Activated T-cell treated with anti-CD3 and anti-CD28 coated beads, Interleukin-2, amount 50 U/mL, for 48 hours (primary cell): ENCODE data around the gene MRPS15.
"Not testable (repeated sequence)": the region's sequence is repeated elsewhere in the genome, so short reads cannot be mapped to it uniquely, and the experiment has no call there.

Experiments
- DNase-seq, 2 experiments: peaks; one replicate each; pipeline ENCODE4 v3.0.0-alpha.2; 2020

The MRPS15 gene

GRCh38 chr1:36463803-36464604 lies at the start of gene MRPS15:
Gene MRPS15 (minus strand): TSS chr1:36464384. CDS start chr1:36464275, 109 bp downstream.
- peak; percentile 98 for DNase-seq

DNA sequence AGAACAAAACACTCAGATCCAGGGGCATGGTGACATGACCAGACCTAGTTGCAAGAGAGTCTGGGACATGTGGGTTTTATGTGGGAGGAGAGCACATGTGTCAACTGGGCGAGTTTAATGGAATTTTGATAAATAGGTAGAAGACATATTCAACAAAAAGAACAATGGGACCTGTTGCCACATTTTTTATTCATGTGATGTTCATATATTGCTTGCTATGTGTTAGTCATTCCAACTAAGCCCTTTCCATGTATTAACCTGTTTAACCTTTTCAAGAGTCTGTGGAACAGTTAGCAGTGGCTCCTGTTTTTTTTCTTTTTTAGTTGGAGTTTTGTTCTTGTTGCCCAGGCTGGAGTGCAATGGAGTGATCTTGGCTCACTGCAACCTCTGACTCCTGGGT lies 48.7 kb upstream of the MRPS15 start:
- no peak for DNase-seq

- no peak for DNase-seq
Observed at GRCh38 chr1:36511804-36512798, 47.9 kb upstream of the MRPS15 start.

DNA sequence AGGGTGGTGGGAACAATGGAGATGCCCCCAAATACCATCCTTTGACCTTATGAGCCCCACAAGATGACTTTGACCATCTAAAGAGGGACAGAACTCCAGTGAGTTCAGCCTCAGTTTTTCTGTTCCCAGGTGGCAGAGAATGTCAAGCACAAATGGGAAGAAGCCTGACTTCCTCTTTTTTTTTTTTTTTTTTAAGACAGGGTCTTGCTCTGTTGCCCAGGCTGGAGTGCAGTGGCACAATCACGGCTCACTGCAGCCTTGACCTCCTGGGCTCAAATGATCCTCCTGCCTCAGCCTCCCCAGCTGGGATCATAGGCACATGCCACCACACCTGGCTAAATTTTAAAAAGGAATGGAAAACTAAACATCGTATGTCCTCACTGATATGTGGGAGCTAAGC lies 47.0 kb upstream of the MRPS15 start:
- not testable (repeated sequence) for DNase-seq

DNA sequence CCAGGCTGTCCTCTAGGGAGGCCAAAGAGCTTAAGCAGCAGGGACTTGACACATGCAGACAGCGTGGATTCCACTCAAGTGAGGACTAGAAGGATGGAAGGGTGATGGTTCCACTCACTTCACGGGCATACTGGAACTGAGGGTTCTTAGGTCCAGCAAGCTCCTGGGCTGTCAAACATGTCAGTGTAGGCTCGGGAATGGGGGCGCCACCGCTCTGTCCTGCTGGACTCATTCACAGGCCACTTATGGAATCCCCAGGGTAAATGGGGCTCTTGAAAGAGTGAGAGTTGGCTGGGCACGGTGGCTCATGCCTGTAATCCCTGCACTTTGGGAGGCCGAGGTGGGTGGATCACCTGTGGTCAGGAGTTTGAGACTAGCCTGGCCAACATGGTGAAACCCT lies 46.2 kb upstream of the MRPS15 start:
- no peak for DNase-seq

- no peak for DNase-seq
Observed at GRCh38 chr1:36508257-36508656, 44.1 kb upstream of the MRPS15 start.

DNA sequence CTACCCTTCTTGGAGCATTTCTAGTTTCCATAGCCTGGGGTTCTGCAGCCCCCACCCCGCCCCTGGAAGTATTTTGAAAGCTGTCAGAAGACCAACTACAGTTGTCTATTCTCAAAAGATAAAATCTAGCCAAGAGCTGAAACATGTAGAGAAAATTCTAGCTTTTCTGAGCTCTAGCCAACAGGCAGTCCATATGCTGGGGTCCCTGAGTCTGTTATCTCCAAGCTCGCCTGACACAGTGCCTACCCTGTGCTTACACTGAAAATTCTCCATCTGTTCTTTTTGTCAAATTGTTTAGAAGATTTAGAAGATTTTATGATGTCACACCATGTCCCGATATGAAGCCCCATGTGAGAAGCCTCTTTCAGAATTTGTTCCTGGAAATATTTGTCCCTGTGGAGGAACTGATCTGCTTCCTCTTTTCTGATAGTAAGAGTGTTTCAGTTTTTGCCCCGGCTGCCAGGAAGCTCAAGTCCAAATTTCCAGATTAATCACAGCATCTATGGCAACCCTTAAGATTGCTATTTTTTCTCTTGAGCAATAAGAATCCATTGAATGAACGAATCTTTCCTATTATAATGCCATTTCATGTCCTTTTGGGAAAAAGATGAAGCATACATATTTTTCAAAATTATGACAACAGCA lies 42.2 kb upstream of the MRPS15 start:
- no peak for DNase-seq

DNA sequence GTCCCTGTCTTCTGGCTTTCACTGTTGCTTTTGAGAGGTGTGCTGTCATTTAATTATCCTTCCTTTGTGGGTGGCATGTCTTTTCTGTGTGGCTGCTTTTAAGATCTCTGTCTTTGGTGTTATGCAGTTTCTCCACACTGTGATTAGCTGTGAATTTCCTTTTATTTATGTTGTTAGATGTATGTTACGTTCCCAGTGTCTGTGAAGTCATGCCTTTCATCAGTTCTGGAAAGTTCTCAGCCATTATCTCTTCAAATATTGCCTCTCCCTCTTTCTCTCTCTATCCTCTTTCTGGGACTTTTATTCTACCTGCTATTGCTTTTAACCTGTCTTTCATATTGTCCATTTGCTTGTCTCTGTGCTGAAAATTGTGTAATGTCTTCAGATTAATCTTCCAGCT lies 39.5 kb upstream of the MRPS15 start:
- DNase-seq: no peak

- no peak for DNase-seq
Observed at GRCh38 chr1:36503159-36503558, 39.0 kb upstream of the MRPS15 start.

DNA sequence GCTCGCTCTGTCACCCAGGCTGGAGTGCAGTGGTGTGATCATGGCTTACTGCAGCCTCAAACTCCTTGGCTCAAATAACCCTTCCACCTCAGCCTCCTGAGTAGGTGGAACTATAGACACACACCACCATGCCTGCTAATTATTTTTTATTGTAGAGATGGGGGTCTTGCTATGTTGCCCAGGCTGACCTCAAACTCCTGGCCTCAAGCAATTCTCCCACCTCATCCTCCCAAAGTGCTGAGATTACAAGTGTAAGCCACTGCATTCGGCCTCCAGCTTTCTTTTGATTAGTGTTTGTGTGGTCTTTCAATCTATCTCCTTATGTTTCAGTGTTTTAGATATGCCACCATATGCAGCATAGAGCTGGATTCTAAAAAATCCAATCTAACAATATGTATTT lies 38.4 kb upstream of the MRPS15 start:
- DNase-seq: no peak

- DNase-seq: not testable (repeated sequence)
Observed at GRCh38 chr1:36501911-36502310, 37.7 kb upstream of the MRPS15 start.

DNA sequence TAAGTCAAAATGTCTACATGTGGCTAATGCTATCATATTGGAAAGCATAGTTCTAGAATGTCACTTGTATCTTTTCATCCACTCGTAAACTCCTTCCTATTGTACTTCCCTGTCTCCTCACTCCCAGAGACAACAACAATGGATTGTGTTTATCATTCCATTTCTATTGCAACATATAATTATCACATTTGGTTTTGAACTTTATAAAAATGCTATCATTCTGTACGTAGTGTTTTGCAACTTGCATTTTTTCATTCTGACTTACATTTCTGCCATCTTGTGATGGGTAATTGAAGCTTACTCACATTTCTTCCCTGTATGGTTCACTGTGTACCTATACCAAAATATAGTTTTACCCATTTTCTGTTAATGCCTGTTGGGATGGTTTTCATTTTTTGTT lies 33.0 kb upstream of the MRPS15 start:
- no peak for DNase-seq

GRCh38 chr1:36494971-36495370 lies 30.8 kb upstream of the MRPS15 start:
- DNase-seq: no peak

GRCh38 chr1:36493524-36493923 lies 29.3 kb upstream of the MRPS15 start:
- DNase-seq: no peak

DNA sequence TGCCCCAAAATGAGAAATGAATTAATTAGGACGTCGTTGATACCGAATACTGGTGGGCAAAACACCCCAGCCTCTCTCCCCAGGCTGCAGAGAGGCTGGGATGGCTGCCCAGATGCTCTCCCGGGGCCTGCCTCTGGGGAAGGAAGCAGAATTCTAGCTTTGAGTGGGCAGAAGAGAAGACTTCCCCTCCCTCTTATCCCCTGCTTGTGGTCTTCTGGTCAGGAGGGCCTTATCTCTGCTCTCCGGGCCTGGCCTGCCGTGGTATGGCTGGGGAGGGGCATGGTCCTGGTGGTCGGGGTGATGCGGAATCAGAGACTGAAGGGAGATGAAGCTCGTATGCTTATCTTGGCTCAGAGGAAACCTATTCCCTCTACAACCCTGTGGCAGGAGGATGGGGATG lies 28.3 kb upstream of the MRPS15 start:
- no peak for DNase-seq

DNA sequence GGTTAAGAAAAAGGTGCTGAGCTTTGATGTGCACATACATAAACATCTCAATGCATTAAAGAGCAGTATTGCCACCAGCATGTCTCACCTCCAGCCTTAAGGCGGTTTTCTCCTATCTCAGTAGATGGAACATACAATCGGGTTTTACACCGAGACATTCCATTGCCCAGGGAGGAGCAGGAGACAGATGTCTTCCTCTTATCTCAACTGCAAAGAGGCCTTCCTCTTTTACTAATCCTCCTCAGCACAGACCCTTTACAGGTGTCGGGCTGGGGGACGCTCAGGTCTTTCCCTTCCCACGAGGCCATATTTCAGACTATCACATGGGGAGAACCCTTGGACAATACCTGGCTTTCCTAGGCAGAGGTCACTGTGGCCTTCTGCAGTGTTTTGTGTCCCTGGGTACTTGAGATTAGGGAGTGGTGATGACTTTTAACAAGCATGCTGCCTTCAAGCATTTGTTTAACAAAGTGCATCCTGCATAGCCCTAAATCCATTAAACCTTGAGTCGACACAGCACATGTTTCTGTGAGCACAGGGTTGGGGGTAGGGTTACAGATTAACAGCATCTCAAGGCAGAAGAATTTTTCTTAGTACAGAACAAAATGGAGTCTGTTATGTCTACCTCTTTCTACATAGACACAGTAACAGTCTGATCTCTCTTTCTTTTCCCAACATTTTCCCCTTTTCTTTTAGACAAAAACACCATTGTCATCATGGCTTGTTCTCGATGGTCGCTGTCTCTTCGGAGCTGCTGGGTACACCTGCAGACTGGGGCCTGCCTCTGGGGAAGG lies 25.3 kb upstream of the MRPS15 start:
- not testable (repeated sequence) for DNase-seq

GRCh38 chr1:36487906-36488305 lies 23.7 kb upstream of the MRPS15 start:
- DNase-seq: no peak

- DNase-seq: not testable (repeated sequence)
Observed at GRCh38 chr1:36487336-36487725, 23.1 kb upstream of the MRPS15 start.

DNA sequence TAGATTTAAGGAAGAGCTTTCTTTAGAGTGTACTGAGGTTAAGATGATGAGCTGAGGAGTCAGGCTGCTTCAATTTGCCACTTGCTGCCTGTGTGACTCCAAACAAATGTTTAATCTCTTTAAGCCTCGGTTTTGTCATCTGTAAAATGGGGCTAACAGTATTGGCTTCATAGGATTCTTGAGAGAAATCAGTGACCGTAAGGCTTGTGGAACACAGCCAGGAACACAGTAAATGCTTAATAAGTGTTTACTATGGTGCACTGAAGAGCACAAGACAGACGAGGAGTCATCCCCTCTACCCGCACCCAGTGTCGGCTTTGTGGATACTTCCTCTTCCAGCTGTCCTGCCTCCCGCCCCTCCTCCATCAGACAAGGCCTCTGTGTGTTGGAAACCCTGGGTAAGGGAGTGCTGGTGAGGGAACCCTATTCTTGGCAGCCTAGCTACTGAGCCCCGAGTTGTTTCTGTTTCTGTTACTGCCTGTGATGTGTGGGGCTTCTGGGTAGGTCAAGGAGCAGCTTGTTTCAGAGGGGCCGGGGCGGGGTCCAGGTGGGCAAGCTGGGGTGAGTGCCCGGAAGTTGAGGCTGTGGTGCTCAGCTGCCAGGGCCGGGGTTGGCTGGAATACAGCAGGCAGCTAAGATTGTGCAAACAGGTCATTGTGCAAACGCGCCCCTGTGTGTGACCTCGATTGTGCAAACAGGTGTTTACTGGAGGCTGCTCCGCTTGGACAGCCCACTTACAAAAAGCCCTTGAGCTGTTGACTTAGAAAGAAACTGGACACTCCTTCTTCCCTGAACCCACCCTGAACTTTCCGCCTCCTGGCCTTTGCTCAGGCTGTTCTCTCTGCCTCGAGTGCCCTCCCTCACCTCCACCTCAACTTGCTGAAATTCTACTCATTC lies 22.5 kb upstream of the MRPS15 start:
- DNase-seq: no peak

DNA sequence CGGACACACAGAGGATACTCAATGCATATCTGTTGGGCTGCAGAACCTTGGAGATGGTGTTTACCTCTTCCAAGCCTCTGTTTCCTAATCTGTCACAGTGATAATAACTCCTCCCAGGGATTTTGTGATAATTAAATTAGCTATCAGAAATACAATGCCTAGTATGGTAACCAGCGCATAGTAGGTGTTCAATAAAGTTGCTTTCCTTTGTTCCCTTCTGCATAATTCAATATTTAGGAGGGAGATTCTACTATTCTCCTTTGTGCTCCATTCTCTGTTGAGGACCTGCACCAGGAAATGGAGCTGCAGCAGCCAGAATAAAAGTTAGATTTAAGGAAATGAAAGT lies 21.9 kb upstream of the MRPS15 start:
- no peak for DNase-seq

DNA sequence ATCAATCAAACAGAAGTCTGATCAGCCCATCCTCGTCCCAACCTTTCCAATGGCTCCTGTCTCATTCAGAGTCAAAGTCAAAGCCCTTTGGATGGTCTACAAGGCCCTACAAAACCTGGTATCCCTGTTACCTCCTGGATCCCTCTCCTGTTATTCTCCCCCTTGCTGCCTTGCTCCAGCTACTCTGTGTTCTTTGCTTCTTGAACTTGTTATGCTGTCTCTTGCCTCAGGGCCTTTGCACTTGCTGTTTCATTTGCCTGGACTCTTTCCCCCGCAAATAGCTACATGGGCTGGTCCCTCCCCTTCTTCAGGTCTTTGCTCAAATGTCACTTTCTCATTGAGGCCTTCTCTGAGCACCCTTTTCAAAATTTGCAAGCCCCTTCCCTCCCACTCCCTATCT lies 19.9 kb upstream of the MRPS15 start:
- DNase-seq: no peak
